ENCODE data around the gene UQCRH. TPM values are rescaled to one million over a fixed set of nuclear protein-coding genes. Genes with fewer than 3 reads are reported as not detected.

The UQCRH gene
- total and polyA plus RNA-seq, 2 of the 8 experiments (the other 6 are each of a cell fraction or from before 2014, with no cell fraction given), result 626 to 1,112 TPM

DNA sequence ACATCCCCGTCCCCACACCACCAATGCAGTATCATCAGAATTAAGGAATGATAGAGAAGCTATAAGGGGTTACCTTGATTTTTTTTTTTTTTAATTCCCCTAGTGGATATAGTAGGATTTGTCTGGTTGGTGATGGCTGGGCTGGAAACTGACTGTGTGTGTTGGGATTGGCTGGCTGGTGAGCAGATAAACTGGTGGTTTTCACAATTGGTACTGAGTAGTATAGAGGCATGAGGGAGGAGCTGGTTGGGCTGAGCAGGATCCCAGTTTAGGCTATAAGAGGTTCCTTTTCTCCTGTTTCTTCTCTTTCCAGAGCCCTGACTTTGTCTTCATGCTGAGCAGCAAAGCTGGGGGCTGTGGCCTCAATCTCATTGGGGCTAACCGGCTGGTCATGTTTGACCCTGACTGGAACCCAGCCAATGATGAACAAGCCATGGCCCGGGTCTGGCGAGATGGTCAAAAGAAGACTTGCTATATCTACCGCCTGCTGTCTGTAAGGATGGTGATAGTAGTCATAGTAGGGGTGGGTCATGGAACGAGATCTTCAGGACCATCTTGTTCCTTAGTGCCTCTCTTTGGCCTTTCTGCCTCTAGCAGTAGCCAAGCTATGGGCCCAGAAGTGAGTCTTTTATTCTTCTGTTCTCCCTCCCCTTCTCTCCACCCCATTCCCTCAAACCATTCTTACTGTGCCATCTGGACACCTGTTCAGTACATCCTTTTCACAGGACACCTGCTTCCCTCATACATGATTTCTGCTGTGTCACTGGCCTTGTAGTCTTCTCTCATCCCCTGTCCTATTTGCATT lies 29.1 kb upstream of the UQCRH start:
- H4K5ac ChIP-seq (ENCODE audit: insufficient read length, low read depth, low read length), result no peak overlapping the region
- FAIRE-seq (no peak), DNase-seq (ENCODE audit: low read depth in 1 of 2, low spot score in 2 of 2) (no peak)
- no peak overlapping the region for H3K27ac ChIP-seq (ENCODE audit: low read depth, low read length)
- H3K9ac ChIP-seq (replicated peaks in 1 of 4; ENCODE audit: extremely low read depth in 1 of 4, low read depth in 3 of 4, low read length in 3 of 4), result no peak overlapping the region
- H3K14ac ChIP-seq (ENCODE audit: insufficient read length), result no peak overlapping the region
- H2BK15ac ChIP-seq (ENCODE audit: low read length), result no peak overlapping the region
- H3K36me3 ChIP-seq (ENCODE audit: control insufficient read depth in 2 of 4, insufficient read depth in 4 of 4, low read length in 3 of 4), result peaks cover 55 to 93% (median 81%) of the 10 kb centered on the region in 4 experiments
- ChIA-PET POLR2A (ENCODE audit: partially characterized antibody) (interaction anchor here (0.6 to 33.1 kb wide), 12 partner anchors 2 to 143 kb away, joined by 3 to 689 read pairs (median 4); partner anchors contain the start of genes LRRC41, NSUN4, RAD54L and UQCRH), CTCF (ENCODE audit: partially characterized antibody) (interaction anchor here (0.8 to 1.9 kb wide), 10 partner anchors 8 to 93 kb away, joined by 3 to 8 read pairs (median 4); no protein-coding TSS in a partner anchor)
- no peak overlapping the region for H3K18ac ChIP-seq (ENCODE audit: extremely low read depth, low read length)
- H2BK120ac ChIP-seq (replicated peaks; ENCODE audit: low read depth, low read length), result no peak overlapping the region
- no peak overlapping the region for H2BK5ac ChIP-seq (ENCODE audit: low read depth, low read length)
- TF ChIP-seq NANOG (IDR thresholded peaks at IDR 0.05; ENCODE audit: insufficient read depth, low read depth, low read length, poor library complexity, severe bottlenecking) (no peak), CBX5 (IDR thresholded peaks at IDR 0.05; ENCODE audit: low read depth, low read length) (no peak), ZNF274 (IDR thresholded peaks at IDR 0.05; ENCODE audit: borderline replicate concordance, extremely low read depth, low read length) (no peak), SP2 (IDR thresholded peaks at IDR 0.05; ENCODE audit: low read length) (no peak), TEAD4 (IDR thresholded peaks at IDR 0.05; ENCODE audit: low read depth, low read length) (no peak)
- TF ChIP-seq, protein P1, sequence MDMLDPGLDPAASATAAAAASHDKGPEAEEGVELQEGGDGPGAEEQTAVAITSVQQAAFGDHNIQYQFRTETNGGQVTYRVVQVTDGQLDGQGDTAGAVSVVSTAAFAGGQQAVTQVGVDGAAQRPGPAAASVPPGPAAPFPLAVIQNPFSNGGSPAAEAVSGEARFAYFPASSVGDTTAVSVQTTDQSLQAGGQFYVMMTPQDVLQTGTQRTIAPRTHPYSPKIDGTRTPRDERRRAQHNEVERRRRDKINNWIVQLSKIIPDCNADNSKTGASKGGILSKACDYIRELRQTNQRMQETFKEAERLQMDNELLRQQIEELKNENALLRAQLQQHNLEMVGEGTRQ (IDR thresholded peaks at IDR 0.05; ENCODE audit: low read length), result no peak
- H3K9me3 ChIP-seq (ENCODE audit: insufficient read depth in 2 of 2, low read depth in 1 of 2, low read length in 1 of 2), result no peaks in the 10 kb centered on the region
- H2AK5ac ChIP-seq (ENCODE audit: low read depth, low read length), result no peak overlapping the region
- H4K91ac ChIP-seq (replicated peaks; ENCODE audit: insufficient read length, low read length), result no peak overlapping the region
- no peaks in the 10 kb centered on the region for H3K23me2 ChIP-seq (ENCODE audit: low read depth, low read length)
- no peak overlapping the region for H3K4me3 ChIP-seq (ENCODE audit: extremely low read depth in 1 of 4, insufficient read depth in 2 of 4, low read depth in 3 of 4, low read length in 4 of 4)
- H3K56ac ChIP-seq (replicated peaks; ENCODE audit: insufficient read length, low read depth, low read length), result no peak overlapping the region
- no peaks in the 10 kb centered on the region for H3K4me1 ChIP-seq (replicated peaks in 1 of 4; ENCODE audit: control insufficient read depth in 3 of 4, insufficient read depth in 4 of 4, low read length in 3 of 4)
- H2BK12ac ChIP-seq (ENCODE audit: low read depth, low read length), result no peak overlapping the region
- no peak overlapping the region for H3K23ac ChIP-seq (ENCODE audit: insufficient read length)
- no peak overlapping the region for H4K8ac ChIP-seq (ENCODE audit: extremely low read depth, insufficient read depth, low read length)
- no peak overlapping the region for H2BK20ac ChIP-seq (ENCODE audit: low read length)
- H3K79me1 ChIP-seq (ENCODE audit: low read depth, low read length), result no peaks in the 10 kb centered on the region
- 87% methylated on average over 6 of the region's 6 CpGs; no CpG with 5 or more reads in 1 of the 2 experiments for WGBS, 2 experiments (ENCODE audit: extremely low coverage in 1 of 2, insufficient coverage in 1 of 2, insufficient read length in 1 of 2, insufficient replicate concordance in 2 of 2, low coverage in 1 of 2, low lambda C conversion rate in 2 of 2, missing lambda C conversion rate in 1 of 2)
- no peaks in the 10 kb centered on the region for H3K27me3 ChIP-seq (replicated peaks in 1 of 4; ENCODE audit: control insufficient read depth in 3 of 4, extremely low read depth in 1 of 4, insufficient read depth in 3 of 4, low read length in 3 of 4)
- H3K79me2 ChIP-seq (ENCODE audit: control insufficient read depth in 1 of 2, insufficient read depth in 2 of 2, low read length in 2 of 2), result no peaks in the 10 kb centered on the region
- H4K20me1 ChIP-seq (replicated peaks in 1 of 2; ENCODE audit: control insufficient read depth in 1 of 2, insufficient read depth in 2 of 2, low read length in 2 of 2), result peaks cover 3% of the 10 kb centered on the region in 2 experiments
- no peak overlapping the region for H2AFZ ChIP-seq (ENCODE audit: low read length)
- H3K4ac ChIP-seq (replicated peaks; ENCODE audit: insufficient read length, low read depth, low read length), result no peak overlapping the region
- no peak overlapping the region for H3K4me2 ChIP-seq (ENCODE audit: insufficient read depth in 1 of 2, low read depth in 2 of 2, low read length in 2 of 2)
